GM12878 (cell line): ENCODE data around the gene PPP1R12A. TPM values are rescaled to one million over a fixed set of nuclear protein-coding genes. Genes with fewer than 3 reads are reported as not detected.

ENCODE experiments used
- ATAC-seq: fragments of 200-7000 bp; cut with Tn5 transposase; 3 replicates; pipeline ENCODE4 v1.9.1; 2020; ENCODE audit warnings: mild to moderate bottlenecking, moderate library complexity
- BruUV-seq: library from RNA; stranded (reverse); fragments of 400-500 nt; replicated peaks from 2 replicates; lab custom pipeline; 2021; lab: Mats Ljungman, UMichigan
- CTCF ChIA-PET: fragments of 300-600 bp; sonication (Branson Sonifier 250); formaldehyde crosslinking; extraction: SDS; loops from one replicate; lab custom pipeline; 2021; ENCODE audit warnings: inconsistent platforms; lab: Yijun Ruan, JAX
- POLR2A ChIA-PET: fragments of 350-600 bp; formaldehyde crosslinking; extraction: SDS; loops from one replicate; lab custom pipeline; 2021; ENCODE audit warnings: inconsistent platforms; lab: Charles Lee
- RAD21 ChIA-PET: fragments of 300-600 bp; sonication (Branson Sonifier 250); formaldehyde crosslinking; loops from one replicate; lab custom pipeline; 2023; ENCODE audit warnings: antibody characterized with exemption; ENCODE audit not compliant: unreplicated experiment; lab: Charles Lee
- SMC1A ChIA-PET: fragments of 300-600 bp; sonication (Branson Sonifier 250); formaldehyde crosslinking; loops from one replicate; lab custom pipeline; 2023; ENCODE audit not compliant: unreplicated experiment, uncharacterized antibody; lab: Charles Lee
- DNase-seq: peaks from one replicate; pipeline ENCODE4 v3.0.0-alpha.2; 2011; ENCODE audit warnings: low read depth, low spot score
- FAIRE-seq: peaks from 3 replicates; lab custom pipeline; 2011; peaks lifted over from hg19 to GRCh38; lab: Jason Lieb, UNC
- H2AFZ ChIP-seq: 2 replicates; pipeline ENCODE4 v1.6.0; 2011; ENCODE audit warnings: low read depth, low read length, control low read depth; ENCODE audit not compliant: control insufficient read depth
- H3K27ac ChIP-seq: 2 replicates; pipeline ENCODE4 v1.5.1; 2011; ENCODE audit warnings: control low read depth; ENCODE audit not compliant: control insufficient read depth, insufficient read depth
- H3K27me3 ChIP-seq, 2 experiments: replicated peaks in 1 of 2; 2 replicates each; pipeline versions ENCODE4 v1.6.0 to v1.6.1; 2011; ENCODE audit warnings: low read length in 1 of 2; ENCODE audit not compliant: control insufficient read depth in 2 of 2, insufficient read depth in 2 of 2
- H3K36me3 ChIP-seq, 2 experiments: 2 replicates each; pipeline ENCODE4 v1.5.1; 2011; ENCODE audit warnings: low read length in 1 of 2; ENCODE audit not compliant: control insufficient read depth in 2 of 2, insufficient read depth in 2 of 2
- H3K4me1 ChIP-seq: 2 replicates; pipeline ENCODE4 v1.6.1; 2011; ENCODE audit warnings: mild to moderate bottlenecking, low read length, moderate library complexity, mixed read lengths; ENCODE audit not compliant: control insufficient read depth, insufficient read depth
- H3K4me2 ChIP-seq: 2 replicates; pipeline ENCODE4 v1.6.0; 2011; ENCODE audit warnings: control low read depth; ENCODE audit not compliant: control insufficient read depth, insufficient read depth
- H3K4me3 ChIP-seq: fragments of 200-600 bp; sonication (generic); 2 replicates; pipeline ENCODE4 v1.5.1; 2016
- H3K79me2 ChIP-seq: 2 replicates; pipeline ENCODE4 v1.6.0; 2011; ENCODE audit warnings: low read length; ENCODE audit not compliant: control insufficient read depth, insufficient read depth
- H3K9ac ChIP-seq: 2 replicates; pipeline ENCODE4 v1.8.0; 2011; ENCODE audit warnings: low read length, control low read depth, mixed read lengths; ENCODE audit not compliant: control insufficient read depth, insufficient read depth
- H3K9me3 ChIP-seq: replicated peaks from 3 replicates; pipeline ENCODE4 v1.5.1; 2011; ENCODE audit warnings: mild to moderate bottlenecking, low read length; ENCODE audit not compliant: control insufficient read depth, insufficient read depth
- H4K20me1 ChIP-seq: 2 replicates; pipeline ENCODE4 v1.6.0; 2011; ENCODE audit not compliant: control insufficient read depth, insufficient read depth
- BMI1 ChIP-seq: fragments of 450-650 bp; IDR thresholded peaks from 2 replicates; pipeline ENCODE4 v1.6.1; 2016; ENCODE audit warnings: mild to moderate bottlenecking, moderate library complexity, borderline replicate concordance
- HCFC1 ChIP-seq: fragments of 150-350 bp; IDR thresholded peaks from 2 replicates; pipeline ENCODE4 v1.6.1; 2014; ENCODE audit warnings: low read length
- HSF1 ChIP-seq: fragments of 150-350 bp; IDR thresholded peaks from 2 replicates; pipeline ENCODE4 v1.6.1; 2014; ENCODE audit warnings: mild to moderate bottlenecking, low read depth, low read length
- IKZF2 ChIP-seq, 2 experiments: fragments of 450-650 bp; IDR thresholded peaks; 2 replicates each; pipeline ENCODE4 v1.6.1; 2017; ENCODE audit warnings: mild to moderate bottlenecking in 2 of 2, moderate library complexity in 2 of 2
- NR2C2 ChIP-seq: IDR thresholded peaks from 2 replicates; pipeline ENCODE4 v1.6.1; 2011; ENCODE audit warnings: borderline replicate concordance, low read depth; ENCODE audit not compliant: control insufficient read depth, insufficient read length
- TAF1 ChIP-seq: IDR thresholded peaks from 2 replicates; pipeline ENCODE4 v1.6.1; 2011; ENCODE audit warnings: mild to moderate bottlenecking, low read depth, low read length, borderline replicate concordance
- TBL1XR1 ChIP-seq: IDR thresholded peaks from 2 replicates; pipeline ENCODE4 v1.6.1; 2012; ENCODE audit warnings: low read depth, low read length, improper control_type of control experiment
- ZBTB4 ChIP-seq: fragments of 450-650 bp; formaldehyde crosslinking; IDR thresholded peaks from 2 replicates; pipeline ENCODE4 v1.4.0; 2022; ENCODE audit warnings: mild to moderate bottlenecking, moderate library complexity
- WGBS: methylation state at CpG from one replicate; pipeline ENCODE4 v1.1.6; 2016; ENCODE audit warnings: low lambda C conversion rate; ENCODE audit not compliant: insufficient replicate concordance, insufficient coverage; ENCODE audit errors: missing lambda C conversion rate; 5-methylcytosine and 5-hydroxymethylcytosine counted together
- in situ Hi-C: fragments of 300-500 bp; cut with MboI; formaldehyde crosslinking; loops from 9 replicates; pipeline ENCODE4 v1.14.3; 2018; ENCODE audit warnings: mixed read lengths
- intact Hi-C: fragments of 100-400 bp; cut with micrococcal nuclease; formaldehyde crosslinking; loops from one replicate; pipeline ENCODE4 v1.14.2; 2022; ENCODE audit not compliant: unreplicated experiment
- polyA plus RNA-seq, 11 experiments: library from polyadenylated mRNA; depleted of rRNA in 4 of 11; unstranded in 6 of 11; stranded (reverse) in 5 of 11; fragments of >200 nt; fragmentation: Nextera tagmentation in 4 of 11; fragmentation: Illumina TruSeq in 1 of 11; extraction: Ambion mirVana in 4 of 11; extraction: Trizol in 1 of 11; gene quantifications; 1 replicate in 1 of 11; 2 replicates in 10 of 11; pipeline versions ENCODE4 v1.2.1 to v1.2.3, GENCODE V29; 2011 to 2016; ENCODE audit warnings: inconsistent platforms in 2 of 11, missing spikeins in 2 of 11, low read depth in 1 of 11
- total RNA-seq, 4 experiments: library from RNA; depleted of rRNA in 3 of 4; stranded (reverse); fragments of >200 nt in 3 of 4; fragmentation: Illumina TruSeq in 1 of 4; extraction: Trizol in 1 of 4; gene quantifications; 2 replicates each; pipeline versions ENCODE4 v1.2.1 to v1.2.3, GENCODE V29; 2013 to 2021
- TF ChIP-seq, protein P1 (sequence below): fragments of 450-650 bp; IDR thresholded peaks from 2 replicates; pipeline ENCODE4 v1.6.1; 2018; ENCODE audit warnings: borderline replicate concordance, mild to moderate bottlenecking; ENCODE audit not compliant: partially characterized antibody
- TF ChIP-seq, protein P2 (sequence below): IDR thresholded peaks from 2 replicates; pipeline ENCODE4 v1.6.1; 2011; ENCODE audit warnings: low read depth, mild to moderate bottlenecking, low read length, moderate library complexity, borderline replicate concordance; ENCODE audit errors: extremely low read depth
- TF ChIP-seq, protein P3 (sequence below): fragments of 450-650 bp; IDR thresholded peaks from 2 replicates; pipeline ENCODE4 v1.6.1; 2017; ENCODE audit warnings: antibody characterized with exemption, mild to moderate bottlenecking, moderate library complexity

PPP1R12A gene
- total and polyA plus RNA-seq, 10 of the 15 experiments (the other 5 are each of a cell fraction or from before 2014, with no cell fraction given): 22.8 to 134 (median 51.4) TPM

DNA sequence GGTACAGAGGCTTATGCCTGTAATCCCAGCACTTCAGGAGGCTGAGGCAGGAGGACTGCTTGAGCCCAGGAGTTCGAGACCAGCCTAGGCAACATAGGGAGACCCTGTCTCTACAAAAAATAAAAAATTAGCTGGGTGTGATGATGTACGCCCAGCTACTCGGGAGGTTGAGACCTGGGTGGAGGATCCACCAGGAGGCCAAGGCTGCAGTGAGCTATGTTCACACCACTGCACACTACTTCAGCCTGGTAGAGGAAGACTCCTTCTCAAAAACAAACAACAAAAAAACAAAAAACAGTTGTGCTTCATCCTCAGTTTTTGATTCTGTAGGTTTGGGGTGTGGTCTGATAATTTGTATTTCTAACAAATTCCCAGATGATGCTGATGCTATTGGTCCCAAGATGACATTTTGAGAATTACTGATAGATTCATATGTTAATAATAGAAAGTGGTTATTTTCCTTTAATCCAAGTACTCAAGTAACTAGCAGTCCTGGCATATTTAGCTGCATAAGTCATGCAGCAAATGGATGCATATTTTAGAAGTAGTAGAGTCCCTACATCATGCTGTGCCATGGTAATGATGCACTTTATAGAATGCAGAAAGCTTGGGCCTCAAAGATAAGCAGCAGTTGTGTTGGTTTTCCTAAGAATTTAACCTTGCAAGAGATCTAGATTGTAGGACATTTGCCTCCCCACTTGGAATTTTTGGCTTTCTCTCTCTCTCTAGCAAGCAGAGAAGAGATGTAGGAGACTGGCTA, 168.0 kb downstream of the PPP1R12A start:
- FAIRE-seq: no peak
- no TSS peak for BruUV-seq
- no peak for TF ChIP-seq HSF1
- TF ChIP-seq, protein P1, sequence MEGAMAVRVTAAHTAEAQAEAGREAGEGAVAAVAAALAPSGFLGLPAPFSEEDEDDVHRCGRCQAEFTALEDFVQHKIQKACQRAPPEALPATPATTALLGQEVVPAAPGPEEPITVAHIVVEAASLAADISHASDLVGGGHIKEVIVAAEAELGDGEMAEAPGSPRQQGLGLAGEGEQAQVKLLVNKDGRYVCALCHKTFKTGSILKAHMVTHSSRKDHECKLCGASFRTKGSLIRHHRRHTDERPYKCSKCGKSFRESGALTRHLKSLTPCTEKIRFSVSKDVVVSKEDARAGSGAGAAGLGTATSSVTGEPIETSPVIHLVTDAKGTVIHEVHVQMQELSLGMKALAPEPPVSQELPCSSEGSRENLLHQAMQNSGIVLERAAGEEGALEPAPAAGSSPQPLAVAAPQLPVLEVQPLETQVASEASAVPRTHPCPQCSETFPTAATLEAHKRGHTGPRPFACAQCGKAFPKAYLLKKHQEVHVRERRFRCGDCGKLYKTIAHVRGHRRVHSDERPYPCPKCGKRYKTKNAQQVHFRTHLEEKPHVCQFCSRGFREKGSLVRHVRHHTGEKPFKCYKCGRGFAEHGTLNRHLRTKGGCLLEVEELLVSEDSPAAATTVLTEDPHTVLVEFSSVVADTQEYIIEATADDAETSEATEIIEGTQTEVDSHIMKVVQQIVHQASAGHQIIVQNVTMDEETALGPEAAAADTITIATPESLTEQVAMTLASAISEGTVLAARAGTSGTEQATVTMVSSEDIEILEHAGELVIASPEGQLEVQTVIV: no peak
- no peak for TF ChIP-seq ZBTB4 (CRISPR knock-in tag)
- TF ChIP-seq, protein P2, sequence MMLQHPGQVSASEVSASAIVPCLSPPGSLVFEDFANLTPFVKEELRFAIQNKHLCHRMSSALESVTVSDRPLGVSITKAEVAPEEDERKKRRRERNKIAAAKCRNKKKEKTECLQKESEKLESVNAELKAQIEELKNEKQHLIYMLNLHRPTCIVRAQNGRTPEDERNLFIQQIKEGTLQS: no peak
- TF ChIP-seq IKZF2 (IDR thresholded peaks at IDR 0.05): no peak
- TF ChIP-seq TAF1: no peak
- TF ChIP-seq TBL1XR1: no peak
- no peak for TF ChIP-seq HCFC1
- TF ChIP-seq BMI1: no peak
- TF ChIP-seq, protein P3, sequence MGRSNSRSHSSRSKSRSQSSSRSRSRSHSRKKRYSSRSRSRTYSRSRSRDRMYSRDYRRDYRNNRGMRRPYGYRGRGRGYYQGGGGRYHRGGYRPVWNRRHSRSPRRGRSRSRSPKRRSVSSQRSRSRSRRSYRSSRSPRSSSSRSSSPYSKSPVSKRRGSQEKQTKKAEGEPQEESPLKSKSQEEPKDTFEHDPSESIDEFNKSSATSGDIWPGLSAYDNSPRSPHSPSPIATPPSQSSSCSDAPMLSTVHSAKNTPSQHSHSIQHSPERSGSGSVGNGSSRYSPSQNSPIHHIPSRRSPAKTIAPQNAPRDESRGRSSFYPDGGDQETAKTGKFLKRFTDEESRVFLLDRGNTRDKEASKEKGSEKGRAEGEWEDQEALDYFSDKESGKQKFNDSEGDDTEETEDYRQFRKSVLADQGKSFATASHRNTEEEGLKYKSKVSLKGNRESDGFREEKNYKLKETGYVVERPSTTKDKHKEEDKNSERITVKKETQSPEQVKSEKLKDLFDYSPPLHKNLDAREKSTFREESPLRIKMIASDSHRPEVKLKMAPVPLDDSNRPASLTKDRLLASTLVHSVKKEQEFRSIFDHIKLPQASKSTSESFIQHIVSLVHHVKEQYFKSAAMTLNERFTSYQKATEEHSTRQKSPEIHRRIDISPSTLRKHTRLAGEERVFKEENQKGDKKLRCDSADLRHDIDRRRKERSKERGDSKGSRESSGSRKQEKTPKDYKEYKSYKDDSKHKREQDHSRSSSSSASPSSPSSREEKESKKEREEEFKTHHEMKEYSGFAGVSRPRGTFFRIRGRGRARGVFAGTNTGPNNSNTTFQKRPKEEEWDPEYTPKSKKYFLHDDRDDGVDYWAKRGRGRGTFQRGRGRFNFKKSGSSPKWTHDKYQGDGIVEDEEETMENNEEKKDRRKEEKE: no peak
- TF ChIP-seq NR2C2: no peak

More for the DNA sequence above, 168.0 kb downstream of the PPP1R12A start:
- no peaks in the 10 kb centered on the region for H3K79me2 ChIP-seq
- no peak overlapping the region for H3K27ac ChIP-seq
- CTCF ChIA-PET: interaction anchor here (1.4 to 2.2 kb wide), 3 partner anchors 10 to 14 kb away, joined by 4 to 6 read pairs (median 6); no protein-coding TSS in a partner anchor
- no peak overlapping the region for H3K4me2 ChIP-seq
- intact Hi-C loops: no loop called here
- 67% methylated on average over 3 of the region's 3 CpGs for WGBS
- H2AFZ ChIP-seq: no peak overlapping the region
- no peaks in the 10 kb centered on the region for H3K9me3 ChIP-seq
- no peaks in the 10 kb centered on the region for H3K4me1 ChIP-seq
- no peak overlapping the region for H3K4me3 ChIP-seq
- H3K36me3 ChIP-seq: no peaks in the 10 kb centered on the region
- no peaks in the 10 kb centered on the region for H4K20me1 ChIP-seq
- H3K27me3 ChIP-seq: no peaks in the 10 kb centered on the region; a peak in 1 of 4 replicates
- POLR2A ChIA-PET: interaction anchor here (0.6 kb wide), 1 partner anchor 388 kb away, joined by 3 read pairs; no protein-coding TSS in a partner anchor
- SMC1A ChIA-PET: interaction anchor here (1.0 to 1.3 kb wide), 4 partner anchors 10 to 80 kb away, joined by 3 to 5 read pairs (median 4); no protein-coding TSS in a partner anchor
- no peak overlapping the region for H3K9ac ChIP-seq
- ATAC-seq (peak; percentile 27; the same call in 2 of the 3 replicates), DNase-seq (no peak)
- in situ Hi-C loops: no loop called here
- RAD21 ChIA-PET: no interaction called here
